AG09319 (cell line): Measurements from ENCODE around the gene CTNNBIP1.

ENCODE experiments used
- DNase-seq: peaks from one replicate; pipeline ENCODE4 v3.0.0-alpha.2; 2010; ENCODE audit warnings: low read depth; ENCODE audit errors: extremely low read depth
- CTCF ChIP-seq: IDR thresholded peaks from 2 replicates; pipeline ENCODE4 v1.5.1; 2011; ENCODE audit warnings: low read depth, mild to moderate bottlenecking, inconsistent platforms, low read length, moderate library complexity

The CTNNBIP1 gene

DNA sequence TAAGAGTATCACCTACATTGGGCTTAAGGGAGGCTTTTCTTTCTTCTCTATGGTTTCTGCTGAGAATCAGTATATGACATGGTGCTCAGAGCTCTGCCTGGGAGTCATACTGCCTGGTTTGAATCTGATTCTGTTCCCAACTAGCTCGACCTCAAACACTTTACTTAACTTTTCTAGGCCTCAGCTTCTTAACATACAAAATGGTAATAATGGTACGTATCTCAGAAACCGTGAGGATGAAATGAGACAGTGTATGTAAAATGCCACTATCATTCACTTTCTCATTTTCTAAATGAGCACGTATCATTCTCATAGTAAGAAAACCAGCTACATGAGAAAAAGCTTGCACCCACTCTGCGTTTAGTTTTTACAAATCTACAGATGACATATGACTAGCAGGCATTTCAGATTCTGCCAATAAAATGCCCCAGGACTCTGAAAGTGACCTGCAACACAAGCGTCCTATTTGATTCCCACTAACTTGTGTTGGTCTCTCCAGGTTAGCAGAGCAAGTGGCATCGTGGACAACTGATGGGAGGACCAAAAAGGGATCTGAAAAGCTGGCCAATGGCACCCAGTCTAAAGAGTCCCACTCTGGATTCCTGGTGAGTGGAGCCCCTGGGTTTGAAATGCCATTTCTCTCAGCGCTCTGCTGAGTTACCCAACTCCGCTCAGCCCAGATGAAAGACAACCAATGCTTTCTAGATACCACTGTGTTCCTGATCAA lies 6.1 kb downstream of the CTNNBIP1 start:
- TF ChIP-seq CTCF, result no peak
- no peak for DNase-seq

- TF ChIP-seq CTCF, result no peak
Measured at GRCh38 chr1:9902060-9902452, 8.0 kb downstream of the CTNNBIP1 start.

GRCh38 chr1:9901148-9902059 lies 8.7 kb downstream of the CTNNBIP1 start:
- DNase-seq, result no peak
- TF ChIP-seq CTCF, result no peak

More at GRCh38 chr1:9902060-9902452, 8.0 kb downstream of the CTNNBIP1 start:
- no peak for DNase-seq

DNA sequence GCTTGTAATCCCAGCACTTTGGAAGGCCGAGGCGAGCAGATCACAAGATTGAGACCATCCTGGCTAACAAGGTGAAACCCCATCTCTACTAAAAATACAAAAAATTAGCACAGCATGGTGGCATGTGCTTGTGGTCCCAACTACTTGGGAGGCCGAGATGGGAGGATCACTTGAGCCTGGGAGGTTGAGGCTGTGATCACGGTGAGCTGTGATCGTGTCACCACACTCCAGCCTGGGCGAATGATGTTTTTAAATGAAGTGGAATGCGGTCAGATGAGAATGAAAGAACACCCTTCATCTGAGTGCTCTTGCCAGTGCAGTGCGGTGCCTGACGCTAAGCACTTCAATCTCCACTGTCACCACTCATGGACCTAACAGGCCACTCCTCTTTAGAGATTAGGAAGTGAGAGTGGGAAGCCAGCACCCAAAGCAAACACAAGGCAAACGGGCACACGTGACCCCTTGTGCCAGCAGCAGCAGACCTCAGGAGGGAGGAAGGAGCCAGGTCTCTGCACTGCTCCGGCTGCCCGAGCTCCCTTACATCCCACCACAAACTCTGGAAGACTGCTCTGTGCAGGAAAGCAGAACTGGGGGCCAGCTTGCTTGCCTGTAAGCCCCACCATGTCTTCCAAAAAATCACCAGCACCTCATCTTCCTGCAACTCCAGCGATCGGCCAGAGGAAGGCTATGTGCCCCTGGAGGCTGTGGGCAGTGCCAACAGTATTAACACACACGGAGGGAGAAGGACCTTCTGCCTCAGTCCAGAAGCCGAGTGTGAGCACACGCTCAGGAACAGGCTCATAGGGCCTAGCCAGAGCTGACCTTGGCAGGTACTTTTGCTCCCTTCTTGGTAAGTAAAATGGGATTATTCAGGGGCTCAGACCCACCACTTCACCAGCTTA lies 9.7 kb downstream of the CTNNBIP1 start:
- no peak for TF ChIP-seq CTCF
- DNase-seq, result no peak

DNA sequence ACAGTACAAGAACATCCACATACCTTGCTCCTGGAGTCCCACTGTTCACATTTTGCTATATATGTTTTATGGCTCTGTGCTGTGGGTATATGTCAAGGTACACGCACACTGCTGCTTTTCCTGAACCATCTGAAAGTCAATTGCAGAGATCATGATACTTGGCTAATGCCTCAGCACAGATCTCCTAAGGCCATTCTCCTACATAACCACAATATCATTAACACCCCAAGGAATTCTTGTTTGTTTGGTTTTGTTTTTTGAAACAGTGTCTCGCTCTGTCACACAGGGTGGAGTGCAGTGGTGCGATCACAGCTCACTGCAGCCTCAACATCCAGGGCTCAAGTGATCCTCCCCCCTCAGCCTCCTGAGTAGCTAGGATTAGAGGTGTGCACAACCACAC lies 16.0 kb downstream of the CTNNBIP1 start:
- TF ChIP-seq CTCF, result no peak
- no peak for DNase-seq

DNA sequence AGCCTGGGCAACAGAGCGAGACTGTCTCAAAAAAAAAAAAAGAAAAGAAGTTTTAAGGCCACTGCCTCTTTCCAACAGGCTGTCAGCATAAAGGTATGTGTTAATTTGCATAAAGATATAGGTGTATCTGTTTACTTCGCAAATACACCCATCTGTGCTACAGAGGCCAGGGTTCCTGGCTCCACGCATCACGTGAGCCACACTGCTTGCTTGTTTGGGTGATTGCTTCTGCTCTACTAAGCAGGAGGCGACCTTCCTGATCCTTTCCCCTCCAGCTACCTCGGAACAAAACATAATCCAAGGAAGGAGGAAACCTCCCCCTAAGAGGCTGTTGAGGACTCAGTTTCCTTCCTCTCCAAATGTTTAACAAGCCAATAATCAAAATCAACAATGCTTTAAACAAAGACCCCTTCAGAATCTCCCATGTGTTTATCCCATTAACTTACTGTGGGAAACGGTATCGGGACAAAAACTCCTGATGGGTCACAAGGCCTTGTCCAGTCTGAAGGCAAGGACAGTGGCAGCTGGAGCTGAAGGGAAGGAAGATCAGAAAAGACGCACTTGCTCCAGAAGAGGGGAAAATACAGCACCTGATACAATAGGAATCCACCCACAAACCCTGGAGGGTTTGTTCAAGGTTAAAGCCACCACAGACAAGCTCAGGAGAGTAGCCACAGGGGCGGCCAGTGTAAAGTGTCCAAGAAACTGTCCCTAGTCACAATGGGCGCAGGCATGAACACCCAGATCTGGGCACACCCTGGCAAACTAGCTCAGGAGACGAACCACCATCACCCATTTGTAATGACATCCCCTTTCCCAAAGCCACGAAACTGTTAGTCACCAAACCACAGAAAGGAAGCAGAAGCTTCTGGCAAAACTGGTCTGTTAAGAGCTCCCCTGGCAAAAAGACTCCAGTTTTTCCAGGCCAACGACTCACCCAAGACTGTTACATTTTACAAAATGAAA lies 17.2 kb downstream of the CTNNBIP1 start:
- no peak for TF ChIP-seq CTCF
- no peak for DNase-seq
